NOMO-1 treated with dmso at 0.1 percent for 144 hours (cell line): Measurements from ENCODE around the gene MALT1.
"Not testable (repeated sequence)": the region's sequence is repeated elsewhere in the genome, so short reads cannot be mapped to it uniquely, and the experiment has no call there.

Experiments used
- DNase-seq: peaks from one replicate; lab custom pipeline; 2025; ENCODE audit not compliant: unreplicated experiment; lab: John Stamatoyannopoulos, UW

Gene MALT1

GRCh38 chr18:58728719-58729118, 57.5 kb downstream of the MALT1 start:
- no peak for DNase-seq

GRCh38 chr18:58730618-58731017, 59.4 kb downstream of the MALT1 start:
- no peak for DNase-seq

GRCh38 chr18:58732471-58732870, 61.2 kb downstream of the MALT1 start:
- no peak for DNase-seq

GRCh38 chr18:58733866-58734265, 62.6 kb downstream of the MALT1 start:
- DNase-seq, result no peak

DNA sequence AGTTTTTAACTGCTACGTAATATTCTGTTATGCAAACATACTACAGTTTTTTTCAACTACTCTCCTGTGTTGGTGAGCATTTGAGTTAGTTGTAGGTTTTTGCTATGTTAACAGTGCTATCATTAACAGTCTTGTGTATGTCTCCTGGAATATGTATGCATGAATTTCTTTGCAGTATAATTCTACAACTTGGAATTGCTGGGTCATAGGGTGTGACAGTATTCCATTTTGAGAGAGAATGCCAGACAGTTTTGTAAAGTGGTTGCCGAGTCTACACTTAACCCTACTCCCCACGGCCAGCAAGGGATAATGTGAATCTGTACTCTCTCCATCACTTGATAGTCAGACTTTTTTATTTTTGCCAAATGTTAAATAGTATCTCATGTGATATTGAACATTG, 67.1 kb downstream of the MALT1 start:
- DNase-seq, result no peak

DNA sequence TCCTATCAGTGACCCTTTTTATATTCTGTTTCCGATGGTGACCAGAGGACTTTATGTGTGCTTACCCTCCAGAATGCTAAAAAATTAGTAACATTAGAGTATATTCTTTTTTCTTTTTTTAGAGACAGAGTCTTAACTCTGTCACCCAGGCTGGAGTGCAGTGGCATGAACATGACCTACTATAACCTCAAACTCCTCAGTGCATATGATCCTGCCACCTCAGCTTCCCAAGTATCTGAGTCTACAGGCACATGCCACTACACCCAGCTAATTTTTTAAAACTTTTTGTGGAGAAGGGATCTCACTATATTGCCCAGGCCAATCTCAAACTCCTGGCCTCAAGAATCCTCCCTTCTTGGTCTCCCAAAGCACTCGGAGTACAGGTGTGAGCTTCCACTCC, 74.6 kb downstream of the MALT1 start:
- no peak for DNase-seq

DNA sequence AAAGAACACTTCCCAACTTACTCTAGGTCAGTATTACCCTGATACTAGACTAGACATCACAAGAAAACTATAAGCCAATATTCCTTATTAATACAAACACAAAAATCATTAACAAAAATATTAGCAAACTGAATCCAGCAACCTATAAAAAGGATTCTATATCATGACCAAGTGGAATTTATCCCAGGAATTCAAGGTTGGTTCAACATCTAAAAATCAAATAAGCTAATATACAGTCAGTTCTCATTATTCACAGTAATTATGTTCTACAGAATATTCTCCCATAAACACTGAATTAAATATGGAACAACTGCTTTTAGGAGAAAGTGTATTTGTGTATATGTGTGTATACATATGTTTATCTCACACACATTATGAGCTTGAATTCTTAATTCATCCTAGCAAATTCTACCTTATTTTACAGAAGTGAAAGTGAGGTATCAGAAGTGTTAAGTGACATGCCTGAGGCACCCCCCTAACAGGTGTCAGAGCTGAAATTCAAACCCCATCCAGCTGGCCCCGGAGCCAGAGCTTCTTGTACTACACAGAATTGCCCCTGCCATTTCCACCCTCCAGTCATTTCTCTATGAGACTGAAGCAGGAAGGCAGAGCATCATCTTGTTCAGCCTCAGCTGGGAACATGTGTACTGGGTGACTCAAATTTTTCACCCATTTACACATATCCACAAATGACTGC, 77.8 kb downstream of the MALT1 start:
- no peak for DNase-seq

DNA sequence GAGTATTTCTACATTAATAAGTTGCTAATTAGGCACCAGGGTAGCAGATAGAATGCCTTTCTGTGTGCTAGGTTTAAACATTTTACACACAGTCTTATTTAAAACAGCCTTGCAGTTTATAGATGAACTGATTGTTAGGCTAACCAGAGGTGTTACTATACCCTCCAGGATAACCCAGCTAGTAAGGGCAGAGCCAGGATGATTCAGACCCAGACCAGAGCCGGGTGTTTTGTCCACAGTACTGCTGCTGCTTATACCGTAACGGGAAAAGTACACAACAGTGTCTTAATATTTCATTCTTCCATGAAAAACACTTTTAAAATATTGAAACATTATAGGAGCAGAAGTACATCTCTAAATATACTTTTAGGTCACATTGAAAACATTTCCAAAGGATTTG, 82.7 kb downstream of the MALT1 start:
- no peak for DNase-seq

- no peak for DNase-seq
Observed at GRCh38 chr18:58754544-58755068, 83.3 kb downstream of the MALT1 start.

DNA sequence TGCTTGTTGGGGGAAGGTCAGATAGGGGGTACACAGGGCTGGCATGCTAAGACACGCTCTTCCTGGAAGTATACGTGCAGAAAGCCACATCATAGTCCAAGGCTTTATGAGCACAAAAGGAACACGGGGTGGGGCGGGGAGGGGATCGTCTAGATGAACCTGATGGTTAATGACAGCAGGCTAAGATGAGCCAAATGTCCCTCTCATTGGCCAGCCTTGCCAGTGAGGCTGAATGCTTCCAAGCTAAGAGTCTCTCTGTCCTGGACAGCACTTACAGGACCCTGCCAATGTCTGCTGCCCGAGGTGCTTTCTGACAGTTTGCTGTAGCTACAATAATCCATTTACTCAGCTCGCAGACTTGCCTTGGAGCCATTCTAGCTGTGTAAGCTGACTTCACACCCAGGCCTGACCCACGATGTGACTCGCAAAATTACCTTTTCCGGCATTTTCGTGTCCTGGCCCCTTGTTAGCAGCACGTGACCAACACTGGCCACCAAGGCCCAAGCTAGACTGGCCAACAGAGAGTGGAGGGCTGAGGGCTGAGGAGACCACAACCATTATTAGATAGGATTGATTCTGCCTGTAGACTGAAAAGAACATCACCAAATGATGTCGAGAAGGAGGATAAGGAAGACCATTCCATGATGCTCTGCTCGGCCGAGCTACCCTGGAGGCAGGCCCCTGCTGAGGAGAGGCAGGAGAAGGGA, 84.2 kb downstream of the MALT1 start:
- DNase-seq, result no peak

DNA sequence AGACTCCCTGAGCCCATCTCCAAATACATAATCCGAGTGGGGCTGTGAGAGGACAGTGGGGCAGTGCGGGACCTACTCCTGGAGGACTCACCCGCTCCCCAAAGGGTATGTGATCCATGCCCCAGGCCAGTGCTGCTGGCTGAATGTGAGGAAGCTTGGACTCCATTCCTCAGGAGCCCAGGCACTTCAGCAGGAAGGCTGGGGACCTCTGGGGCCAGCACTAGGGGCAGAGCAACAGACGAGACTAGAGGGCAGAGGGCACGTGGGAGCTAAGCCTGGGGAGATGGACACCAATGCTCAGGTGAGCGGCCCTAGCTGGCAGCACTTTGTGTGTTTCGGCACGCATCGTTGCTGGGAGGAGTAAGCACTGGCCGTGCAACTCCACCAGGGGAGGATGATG, 84.9 kb downstream of the MALT1 start:
- DNase-seq, result no peak

DNA sequence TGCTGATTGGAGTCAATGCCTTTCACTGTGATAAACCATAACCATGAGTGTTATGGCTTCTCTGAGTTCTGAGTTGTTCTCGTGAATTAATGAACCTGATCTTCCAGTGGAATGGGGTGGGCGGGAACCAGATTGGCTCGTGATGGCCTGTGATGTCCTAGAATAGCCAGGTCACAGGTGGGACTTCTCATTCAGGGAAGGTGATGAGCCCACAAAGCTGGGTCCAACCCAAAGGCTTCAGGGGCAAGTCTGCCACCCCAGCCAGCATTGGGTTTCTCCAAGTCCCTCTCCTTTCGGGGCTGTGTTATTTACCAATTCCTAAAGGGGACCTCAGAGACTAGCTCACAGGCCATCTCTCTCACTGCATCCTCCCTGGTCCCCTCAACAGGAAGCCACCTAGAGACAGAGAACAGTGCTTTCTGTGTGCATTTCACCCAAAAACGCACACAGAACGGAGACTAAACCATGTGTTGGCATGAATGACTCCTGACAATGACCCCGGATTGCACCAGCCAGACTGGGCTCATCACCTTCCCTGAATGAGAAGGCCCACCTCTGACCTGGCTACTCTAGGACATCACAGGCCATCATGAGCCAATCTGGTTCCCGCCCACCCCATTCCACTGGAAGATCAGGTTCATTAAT, 85.5 kb downstream of the MALT1 start:
- DNase-seq, result no peak

DNA sequence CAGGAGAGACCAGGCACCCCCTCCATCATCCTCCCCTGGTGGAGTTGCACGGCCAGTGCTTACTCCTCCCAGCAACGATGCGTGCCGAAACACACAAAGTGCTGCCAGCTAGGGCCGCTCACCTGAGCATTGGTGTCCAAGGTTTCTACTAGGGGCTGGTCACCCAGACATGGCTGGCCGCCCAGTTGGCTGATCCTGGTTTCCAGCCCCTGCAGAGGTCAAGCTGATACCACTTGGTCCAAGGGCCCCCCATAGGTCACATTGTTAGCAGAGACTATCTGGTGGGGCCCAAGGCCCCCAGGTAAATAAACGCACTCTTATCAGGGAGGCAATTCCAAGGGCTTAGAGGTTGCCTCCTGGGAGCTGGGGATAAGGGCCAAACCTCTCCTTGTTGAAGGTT, 86.1 kb downstream of the MALT1 start:
- not testable (repeated sequence) for DNase-seq

GRCh38 chr18:58758046-58758445, 86.8 kb downstream of the MALT1 start:
- DNase-seq, result no peak

DNA sequence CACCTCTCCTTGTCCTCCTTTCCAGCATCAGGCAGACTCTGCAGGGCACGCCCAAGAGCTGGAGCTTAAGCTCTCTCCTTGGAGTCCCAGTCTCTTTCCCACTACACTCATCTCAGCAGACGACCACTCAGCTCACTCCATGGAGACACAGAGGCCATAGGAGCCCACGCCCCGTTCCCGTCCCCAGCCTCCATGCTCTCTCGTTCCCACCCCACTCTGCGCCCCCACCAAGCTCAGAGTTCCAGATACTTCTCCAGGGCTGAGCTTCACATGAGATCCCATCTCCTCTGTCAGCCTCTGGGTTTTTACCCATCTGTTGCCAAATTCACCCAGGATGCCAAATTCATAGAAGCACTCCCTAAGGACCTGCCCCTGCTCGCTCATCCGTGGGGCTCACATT, 87.3 kb downstream of the MALT1 start:
- no peak for DNase-seq

DNA sequence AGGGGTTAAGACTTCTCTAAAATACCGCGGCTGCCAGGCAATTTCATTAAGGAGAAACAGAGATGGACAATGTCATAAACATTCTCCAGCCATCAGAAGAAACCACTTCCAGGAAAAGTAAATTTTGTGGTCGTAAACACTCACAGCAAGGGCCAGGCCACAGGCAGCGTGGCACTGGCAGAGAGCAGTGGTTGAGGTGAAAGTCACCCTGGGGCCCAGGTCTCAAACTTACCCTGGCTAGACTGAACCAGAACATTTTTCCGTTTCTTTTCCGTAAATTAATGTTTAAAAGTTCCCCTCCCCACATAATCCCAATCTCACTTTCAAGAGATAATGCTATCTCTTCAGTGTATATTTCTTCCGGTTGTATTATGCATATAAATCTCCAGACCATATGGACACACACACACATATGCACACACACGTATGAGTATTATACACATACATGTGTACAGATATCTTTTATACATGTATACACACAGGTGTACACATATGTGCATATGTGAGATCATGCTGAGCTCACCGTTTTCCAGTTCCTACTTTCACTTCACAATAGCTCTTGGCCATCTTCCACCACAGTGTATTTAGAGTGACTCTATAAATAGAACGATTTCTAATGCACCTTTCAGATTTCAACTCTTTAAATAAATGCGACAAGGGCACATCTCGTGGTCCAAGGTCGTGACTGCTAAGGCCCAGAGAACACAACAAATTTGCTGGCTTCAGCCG, 90.1 kb downstream of the MALT1 start:
- DNase-seq, result no peak

DNA sequence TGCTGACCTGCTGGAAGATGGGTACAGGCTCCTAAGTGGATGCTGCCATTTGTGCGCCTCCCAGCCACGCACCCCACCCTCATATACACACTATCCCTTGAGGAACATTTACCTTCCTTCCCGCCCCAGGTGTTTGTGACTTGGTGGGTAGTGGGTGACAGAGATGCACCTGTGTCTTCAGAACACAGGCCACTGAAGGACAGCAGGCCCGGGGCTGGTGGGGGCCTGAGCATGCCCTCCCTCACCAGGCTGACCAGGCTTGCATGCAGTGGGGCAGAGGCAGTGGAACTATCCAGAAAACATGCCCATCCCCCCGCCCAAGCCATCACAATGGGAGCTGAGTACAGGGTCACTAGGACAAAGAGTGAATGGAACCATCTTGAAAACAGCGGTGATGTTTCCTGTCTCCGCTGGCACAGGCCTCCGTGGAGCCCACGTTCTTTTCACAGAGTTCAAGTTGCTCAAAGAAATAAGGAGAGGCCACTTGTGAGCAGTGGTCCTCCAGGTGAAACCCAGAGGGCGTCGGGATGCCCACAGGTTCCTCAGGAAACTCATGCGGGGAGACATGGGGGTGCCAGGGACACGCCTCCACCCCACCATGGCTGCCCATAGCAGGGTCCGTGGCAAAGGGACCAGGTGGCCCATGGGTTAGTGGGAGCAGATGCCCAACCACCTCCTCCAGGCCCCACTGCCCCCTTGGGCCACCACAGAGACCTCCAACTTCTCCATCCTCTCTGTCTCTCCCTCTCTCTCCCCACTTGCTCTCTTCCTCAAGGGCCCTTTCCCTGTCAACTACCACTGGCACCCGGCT, 90.9 kb downstream of the MALT1 start:
- no peak for DNase-seq

GRCh38 chr18:58762781-58763171, 91.5 kb downstream of the MALT1 start:
- no peak for DNase-seq

DNA sequence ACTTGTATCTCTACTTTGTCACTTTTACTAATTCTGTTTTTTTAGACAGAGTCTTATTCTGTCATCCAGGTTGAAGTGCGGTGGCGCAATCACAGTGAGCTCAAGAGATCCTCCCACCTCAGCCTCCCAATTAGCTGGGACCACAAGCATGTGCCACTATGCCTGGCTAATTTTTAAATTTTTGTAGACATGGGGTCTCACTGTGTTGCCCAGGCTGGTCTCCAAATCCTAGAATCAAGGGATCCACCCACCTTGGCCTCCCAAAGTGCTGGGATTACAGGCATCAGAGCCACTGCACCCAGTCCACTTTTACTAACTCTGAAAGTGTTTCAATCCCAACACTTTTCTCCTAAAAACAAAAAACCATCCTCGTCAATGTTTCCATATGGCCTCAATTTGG, 94.9 kb downstream of the MALT1 start:
- DNase-seq, result no peak

GRCh38 chr18:58766946-58767345, 95.7 kb downstream of the MALT1 start:
- DNase-seq, result no peak
